NCI-H146 treated with DMSO at 0.1 percent for 48 hours (cell line): ENCODE results near the gene KCTD21.

Experiments
- DNase-seq: peaks from one replicate; lab custom pipeline; 2025; ENCODE audit not compliant: unreplicated experiment; lab: John Stamatoyannopoulos, UW

The KCTD21 gene

GRCh38 chr11:78219493-78220217 lies 31.2 kb upstream of the KCTD21 start:
- DNase-seq: no peak

DNA sequence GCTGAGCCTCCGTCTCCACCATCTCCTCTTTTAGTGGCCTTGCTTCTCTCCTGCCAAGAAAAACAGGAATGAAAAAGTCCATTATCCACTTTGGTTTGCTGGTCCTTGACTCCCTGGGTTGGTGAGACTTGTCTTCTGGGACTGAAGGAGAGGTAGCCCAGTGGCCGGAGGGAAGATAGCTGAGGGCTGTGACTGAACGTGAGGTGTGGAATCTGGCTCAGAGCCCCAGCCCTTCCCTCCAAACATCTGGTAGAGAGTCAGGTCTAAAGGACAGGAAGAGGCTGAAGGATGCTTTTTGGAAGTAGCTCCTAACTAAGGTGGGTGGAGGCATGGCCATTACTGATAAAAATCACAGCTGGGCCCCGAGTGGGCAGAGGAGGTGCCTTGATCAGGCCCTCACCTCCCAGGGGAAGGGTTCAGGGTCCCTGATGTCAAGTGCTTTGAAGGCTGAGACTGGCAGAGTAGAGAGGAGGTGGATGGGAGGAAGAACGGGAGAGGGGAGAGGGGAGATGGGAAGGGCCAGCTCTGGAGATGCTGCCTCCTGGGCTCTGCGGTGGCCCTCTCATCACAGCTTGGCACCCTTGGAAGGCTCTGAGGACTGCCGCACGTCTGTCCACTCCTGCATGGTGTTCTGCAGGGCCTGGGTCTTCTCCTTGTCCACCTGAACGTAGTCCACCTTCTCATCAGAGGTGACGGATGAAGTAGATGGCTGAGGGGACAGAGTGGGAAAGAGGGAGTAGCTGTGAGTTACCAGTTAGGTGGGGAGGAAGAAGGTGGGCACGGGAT lies 30.5 kb upstream of the KCTD21 start:
- DNase-seq: no peak

- DNase-seq: no peak
Observed at GRCh38 chr11:78217650-78218541, 29.5 kb upstream of the KCTD21 start.

DNA sequence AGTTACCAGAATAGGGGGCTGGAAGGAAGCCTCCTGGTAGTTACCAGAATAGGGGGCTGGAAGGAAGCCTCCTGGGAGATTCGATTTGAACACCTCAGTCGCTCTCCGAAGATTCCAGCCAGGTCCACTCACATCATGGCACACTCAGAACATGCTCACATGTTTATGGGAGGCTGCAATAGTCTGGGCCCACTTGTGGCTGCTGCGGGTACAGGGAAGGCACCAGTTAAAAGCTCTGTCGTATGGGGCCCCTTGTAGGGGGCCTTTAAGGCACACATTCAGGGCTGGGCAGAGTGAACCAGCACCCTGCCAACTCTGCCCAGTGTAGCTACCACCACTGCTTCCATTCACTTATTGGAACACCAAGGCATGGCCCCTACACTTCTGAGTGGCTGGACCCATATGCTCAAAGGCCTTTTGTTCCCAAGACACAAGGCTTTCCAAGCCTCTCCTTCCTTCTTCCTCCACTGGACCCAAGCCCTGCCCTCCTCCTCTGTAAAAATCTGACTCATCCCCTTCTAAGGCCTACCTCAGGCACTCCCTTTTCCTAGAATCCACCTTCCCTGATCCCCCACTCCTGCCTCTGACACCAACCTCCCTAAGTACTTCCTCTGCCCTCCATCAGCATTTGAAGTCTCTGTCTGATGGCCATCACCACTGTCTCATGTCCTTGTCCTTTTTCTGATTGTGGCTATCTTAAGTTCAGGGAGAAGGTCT lies 28.3 kb upstream of the KCTD21 start:
- DNase-seq: no peak

- no peak for DNase-seq
Observed at GRCh38 chr11:78216021-78216420, 27.6 kb upstream of the KCTD21 start.

- no peak for DNase-seq
Observed at GRCh38 chr11:78214331-78215194, 26.1 kb upstream of the KCTD21 start.

DNA sequence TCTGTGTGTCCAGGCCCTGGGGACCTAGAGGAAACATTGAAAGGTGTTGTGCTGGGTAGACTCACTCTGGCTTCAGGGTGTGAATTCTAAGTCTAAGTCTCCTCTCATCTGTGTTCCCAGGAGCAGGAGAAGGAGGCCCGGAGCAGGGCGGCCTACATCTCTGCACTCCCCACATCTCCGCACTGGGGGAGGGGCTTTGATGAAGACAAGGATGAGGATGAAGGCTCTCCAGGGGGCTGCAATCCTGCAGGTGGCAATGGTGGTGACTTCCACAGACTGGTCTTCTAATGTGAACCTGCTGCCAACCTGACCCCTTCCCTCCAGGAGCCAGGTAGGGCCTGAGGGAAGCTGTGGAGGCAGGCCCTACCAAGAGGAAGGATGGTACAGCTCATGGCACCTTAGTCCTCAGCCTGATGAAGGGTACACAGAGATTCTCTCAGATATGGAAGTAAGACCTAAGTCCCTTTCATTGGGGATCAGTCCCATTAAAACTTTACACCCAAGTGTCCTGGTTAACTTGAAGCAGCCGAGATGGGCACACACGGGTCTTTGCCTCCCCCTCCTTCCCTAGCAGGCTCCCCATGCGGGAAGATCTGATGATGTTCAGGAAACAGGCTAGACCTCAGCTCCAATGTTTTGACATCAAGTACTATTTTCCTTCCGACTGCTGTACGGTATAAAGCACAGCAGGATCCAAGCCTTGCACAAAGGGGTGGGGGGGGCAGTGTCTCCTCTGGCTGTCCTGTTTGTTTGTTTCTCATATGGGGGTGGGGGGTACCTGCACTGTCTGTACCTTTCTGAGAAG lies 25.3 kb upstream of the KCTD21 start:
- DNase-seq: no peak

DNA sequence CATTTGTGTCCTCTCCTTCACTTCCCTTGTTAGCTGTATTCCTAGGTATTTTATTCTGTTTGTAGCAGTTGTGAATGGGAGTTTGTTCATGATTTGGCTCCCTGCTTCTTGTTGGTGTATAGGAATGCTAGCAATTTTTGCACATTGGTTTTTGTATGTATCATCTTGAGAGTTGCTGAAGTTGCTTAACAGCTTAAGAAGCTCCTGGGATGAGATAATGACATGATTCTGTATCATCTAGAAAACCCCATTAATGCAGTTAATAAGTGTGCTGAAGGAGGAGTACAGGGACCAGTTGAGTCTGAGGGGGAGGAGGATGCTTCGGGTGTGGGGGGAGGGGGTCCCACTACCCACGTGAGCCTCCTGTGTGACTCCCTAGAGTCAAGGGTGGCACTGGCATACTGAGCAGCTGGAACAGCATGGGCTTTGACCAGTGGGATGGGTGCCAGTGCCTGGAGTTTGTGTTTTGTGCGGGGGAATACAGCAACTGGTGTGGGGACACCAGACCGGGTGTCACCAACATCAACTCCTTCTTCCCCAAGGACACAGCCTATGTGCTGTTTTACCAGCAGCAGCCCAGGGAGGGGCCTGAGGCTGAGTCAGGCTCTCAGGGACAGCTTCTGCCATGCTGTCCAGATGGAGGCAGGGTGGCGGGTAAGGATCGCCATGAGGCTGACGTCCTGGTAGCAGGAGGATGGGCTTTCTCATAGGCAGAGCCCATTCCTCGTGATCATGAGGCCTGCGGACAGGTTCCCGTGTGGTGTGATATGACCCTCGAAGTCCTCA lies 24.4 kb upstream of the KCTD21 start:
- no peak for DNase-seq

DNA sequence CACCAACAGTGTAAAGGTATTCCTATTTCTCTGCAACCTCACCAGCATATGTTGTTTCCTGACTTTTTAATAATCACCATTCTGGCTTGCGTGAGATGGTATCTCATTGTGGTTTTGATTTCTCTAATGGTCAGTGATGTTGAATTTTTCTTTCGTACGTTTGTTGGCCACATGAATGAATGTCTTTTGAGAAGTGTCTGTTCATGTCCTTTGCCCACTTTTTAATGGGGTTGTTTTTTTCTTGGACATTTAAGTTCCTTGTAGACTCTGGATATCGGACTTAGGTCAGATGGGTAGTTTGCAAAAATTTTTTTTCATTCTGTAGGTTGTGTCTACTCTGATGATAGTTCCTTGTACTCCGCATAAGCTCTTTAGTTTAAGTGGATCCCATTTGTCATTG lies 23.1 kb upstream of the KCTD21 start:
- no peak for DNase-seq

DNA sequence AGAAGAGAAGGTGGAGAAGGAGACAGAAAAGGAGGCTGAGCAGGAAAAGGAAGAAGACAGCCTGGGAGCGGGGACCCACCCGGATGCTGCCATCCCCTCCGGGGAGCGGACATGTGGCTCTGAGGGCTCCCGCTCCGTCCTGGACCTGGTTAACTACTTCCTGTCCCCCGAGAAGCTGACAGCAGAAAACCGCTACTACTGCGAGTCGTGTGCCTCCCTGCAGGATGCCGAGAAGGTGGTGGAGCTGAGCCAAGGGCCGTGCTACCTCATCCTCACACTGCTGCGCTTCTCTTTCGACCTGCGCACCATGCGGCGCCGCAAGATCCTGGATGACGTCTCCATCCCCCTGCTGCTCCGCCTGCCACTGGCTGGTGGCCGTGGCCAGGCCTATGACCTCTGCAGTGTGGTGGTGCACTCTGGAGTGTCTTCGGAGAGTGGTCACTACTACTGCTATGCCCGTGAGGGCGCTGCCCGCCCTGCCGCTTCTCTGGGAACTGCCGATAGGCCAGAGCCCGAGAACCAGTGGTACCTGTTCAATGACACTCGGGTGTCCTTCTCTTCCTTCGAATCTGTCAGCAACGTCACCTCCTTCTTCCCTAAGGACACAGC lies 21.7 kb upstream of the KCTD21 start:
- DNase-seq: no peak

DNA sequence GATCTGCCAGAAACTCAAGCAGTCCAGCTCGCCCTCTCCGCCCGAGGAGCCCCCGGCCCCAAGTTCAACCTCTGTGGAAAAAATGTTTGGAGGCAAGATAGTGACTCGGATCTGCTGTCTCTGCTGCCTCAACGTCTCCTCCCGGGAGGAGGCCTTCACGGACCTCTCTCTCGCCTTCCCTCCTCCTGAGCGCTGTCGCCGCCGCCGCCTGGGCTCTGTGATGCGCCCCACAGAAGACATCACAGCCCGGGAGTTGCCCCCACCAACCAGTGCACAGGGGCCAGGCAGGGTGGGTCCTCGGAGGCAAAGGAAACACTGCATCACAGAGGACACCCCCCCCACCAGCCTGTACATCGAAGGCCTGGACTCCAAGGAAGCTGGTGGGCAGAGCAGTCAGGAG lies 21.1 kb upstream of the KCTD21 start:
- no peak for DNase-seq

- no peak for DNase-seq
Observed at GRCh38 chr11:78208257-78209165, 20.1 kb upstream of the KCTD21 start.

DNA sequence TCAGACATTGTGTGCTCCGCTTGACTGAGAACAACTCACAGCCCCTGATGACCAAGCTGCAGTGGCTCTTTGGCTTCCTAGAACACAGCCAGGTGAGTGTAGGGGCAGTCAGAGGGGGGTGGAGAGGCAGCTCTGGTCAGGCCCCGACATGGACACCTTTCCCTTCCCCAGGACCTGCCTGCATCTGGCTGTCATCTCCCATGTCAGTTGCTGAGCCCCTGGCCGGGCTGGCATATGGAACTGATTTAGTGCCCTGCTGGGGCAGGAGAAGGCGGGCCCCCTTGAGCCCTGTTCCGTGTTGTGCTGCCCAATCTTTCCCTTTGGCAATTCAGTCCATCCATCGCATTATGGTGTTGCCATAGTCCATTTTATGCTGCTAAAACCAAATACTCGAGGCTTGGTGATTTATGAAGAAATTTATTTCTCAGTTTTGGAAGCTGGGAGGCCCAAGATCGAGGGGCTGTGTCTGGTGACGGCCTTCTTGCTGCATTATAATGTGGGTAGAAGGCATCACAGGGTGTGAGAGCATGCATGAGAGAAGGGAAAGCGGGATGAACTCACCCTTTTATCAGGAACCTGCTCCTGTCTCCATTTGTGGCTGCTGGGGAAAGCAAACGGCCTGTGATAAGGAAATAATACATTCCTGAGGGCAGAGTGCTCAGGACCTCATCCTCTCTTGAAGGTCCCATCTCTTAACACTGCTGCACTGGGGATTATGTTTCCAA lies 19.3 kb upstream of the KCTD21 start:
- no peak for DNase-seq

DNA sequence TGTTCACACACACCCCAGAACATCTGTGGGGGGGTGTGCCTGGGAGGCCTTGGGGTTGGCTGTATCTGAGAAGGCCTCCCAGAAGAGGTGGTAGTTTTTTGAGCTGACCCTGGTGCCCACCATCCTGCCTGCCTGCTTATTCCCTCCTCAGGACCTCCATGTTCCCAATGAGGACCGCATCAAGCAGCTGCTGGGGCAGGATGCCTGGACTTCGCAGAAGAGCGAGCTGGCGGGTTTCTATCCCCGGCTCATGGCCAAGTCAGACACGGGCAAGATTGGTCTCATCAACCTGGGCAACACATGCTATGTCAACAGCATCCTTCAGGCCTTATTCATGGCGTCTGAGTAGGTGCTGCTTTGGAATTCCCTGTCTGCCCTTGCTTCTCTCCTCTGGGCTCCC lies 17.3 kb upstream of the KCTD21 start:
- no peak for DNase-seq

DNA sequence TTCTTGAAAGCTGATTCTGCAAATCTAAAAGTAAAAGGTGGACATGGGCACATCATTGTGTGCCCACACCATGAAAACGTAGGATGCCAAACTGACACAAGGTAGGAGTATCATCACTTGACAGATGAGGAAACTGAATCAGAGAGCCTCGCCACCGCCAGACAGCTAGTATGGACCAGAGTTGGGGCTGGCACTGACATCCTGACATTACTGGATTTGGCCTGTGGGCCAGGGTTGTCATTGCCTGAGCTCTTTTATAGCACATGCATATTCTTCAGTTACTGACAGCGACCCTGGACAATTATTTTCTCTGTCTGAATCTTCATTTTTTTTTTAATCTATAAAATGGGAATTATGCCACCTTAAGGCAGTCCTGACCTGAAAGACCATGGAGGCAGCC lies 16.8 kb upstream of the KCTD21 start:
- no peak for DNase-seq

DNA sequence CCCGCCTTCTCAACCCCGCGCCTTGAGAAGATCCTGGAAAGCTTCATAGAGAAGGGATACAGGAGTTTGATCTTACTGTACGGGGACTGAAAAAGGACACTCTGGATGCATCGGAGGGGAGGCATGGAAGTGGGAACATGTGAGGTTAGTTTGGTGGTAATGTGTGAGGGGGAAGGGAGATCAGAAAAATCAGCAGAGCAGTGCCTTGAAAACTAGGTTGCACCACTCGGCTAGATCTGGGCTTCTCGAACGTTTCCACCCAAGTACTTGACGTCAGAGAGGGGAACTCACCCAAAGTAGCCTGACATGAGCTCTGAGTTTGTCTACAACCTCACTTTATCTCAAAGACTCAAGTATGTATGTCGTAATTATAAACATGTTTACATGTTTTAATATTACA lies 14.8 kb upstream of the KCTD21 start:
- DNase-seq: no peak
